PC-3 (cell line): ENCODE data around the gene IFT20. TPM values are rescaled to one million over a fixed set of nuclear protein-coding genes. Genes with fewer than 3 reads are reported as not detected.

Experiments used
- ATAC-seq: fragments of 200-7000 bp; cut with Tn5 transposase; 2 replicates; pipeline ENCODE4 v1.9.1; 2020; ENCODE audit warnings: mild to moderate bottlenecking, moderate library complexity
- BruUV-seq: library from RNA; stranded (reverse); fragments of 400-500 nt; replicated peaks from 2 replicates; lab custom pipeline; 2021; lab: Mats Ljungman, UMichigan
- CTCF ChIA-PET: fragments of 300-600 bp; sonication (Branson Sonifier 250); formaldehyde crosslinking; loops from one replicate; lab custom pipeline; 2022; ENCODE audit warnings: antibody characterized with exemption; lab: Charles Lee
- POLR2A ChIA-PET: fragments of 300-600 bp; sonication (Branson Sonifier 250); formaldehyde crosslinking; loops from one replicate; lab custom pipeline; 2022; ENCODE audit warnings: antibody characterized with exemption; ENCODE audit not compliant: unreplicated experiment; lab: Charles Lee
- DNase-seq: peaks from one replicate; pipeline ENCODE4 v3.0.0-alpha.2; 2015
- H2AFZ ChIP-seq: fragments of 300-600 bp; sonication (generic); 2 replicates; pipeline ENCODE4 v1.6.0; 2016; ENCODE audit warnings: antibody characterized with exemption, low read length
- H3F3A ChIP-seq: fragments of 300-600 bp; sonication (generic); one replicate; pipeline ENCODE4 v1.6.0; 2017; ENCODE audit warnings: antibody characterized with exemption, low read length, control low read depth, mild to moderate bottlenecking; ENCODE audit not compliant: unreplicated experiment
- H3K27ac ChIP-seq: fragments of 300-600 bp; sonication (generic); 2 replicates; pipeline ENCODE4 v1.5.1; 2016; ENCODE audit warnings: mild to moderate bottlenecking, low read length
- H3K27me3 ChIP-seq: fragments of 300-600 bp; sonication (generic); 2 replicates; pipeline ENCODE4 v1.6.1; 2016; ENCODE audit warnings: low read length, mixed read lengths
- H3K36me3 ChIP-seq: fragments of 300-600 bp; sonication (generic); 2 replicates; pipeline ENCODE4 v1.6.1; 2016; ENCODE audit warnings: low read depth, mixed run types, low read length, mixed read lengths
- H3K4me1 ChIP-seq: fragments of 300-600 bp; sonication (generic); 2 replicates; pipeline ENCODE4 v1.5.1; 2016; ENCODE audit warnings: low read length; ENCODE audit not compliant: insufficient read depth
- H3K4me2 ChIP-seq: fragments of 300-600 bp; sonication (generic); 2 replicates; pipeline ENCODE4 v1.6.0; 2016; ENCODE audit warnings: low read length
- H3K4me3 ChIP-seq: fragments of 300-600 bp; sonication (generic); 2 replicates; pipeline ENCODE4 v1.5.1; 2016; ENCODE audit warnings: mild to moderate bottlenecking, low read length, mixed read lengths
- H3K79me2 ChIP-seq: fragments of 300-600 bp; sonication (generic); 2 replicates; pipeline ENCODE4 v1.6.1; 2017; ENCODE audit warnings: low read length, mixed read lengths
- H3K9ac ChIP-seq: fragments of 300-600 bp; sonication (generic); 2 replicates; pipeline ENCODE4 v1.6.0; 2016; ENCODE audit warnings: mild to moderate bottlenecking, low read length
- H3K9me2 ChIP-seq: fragments of 300-600 bp; sonication (generic); replicated peaks from 2 replicates; pipeline ENCODE4 v1.6.1; 2016; ENCODE audit warnings: mixed run types, low read length, mixed read lengths
- H3K9me3 ChIP-seq: fragments of 300-600 bp; sonication (generic); 2 replicates; pipeline ENCODE4 v1.6.1; 2016; ENCODE audit warnings: low read length, mixed read lengths
- H4K20me1 ChIP-seq: fragments of 300-600 bp; sonication (generic); 2 replicates; pipeline ENCODE4 v1.6.1; 2016; ENCODE audit warnings: low read length, mixed read lengths
- CTCF ChIP-seq: fragments of 300-600 bp; sonication (generic); conservative IDR thresholded peaks from 2 replicates; pipeline ENCODE4 v1.5.1; 2017; ENCODE audit warnings: antibody characterized with exemption, low read depth, mild to moderate bottlenecking, low read length
- EZH2 ChIP-seq: fragments of 300-600 bp; sonication (generic); IDR thresholded peaks from one replicate; pipeline ENCODE4 v1.6.1; 2017; ENCODE audit warnings: antibody characterized with exemption, mild to moderate bottlenecking, low read length; ENCODE audit not compliant: unreplicated experiment
- EZH2phosphoT487 ChIP-seq: fragments of 300-600 bp; sonication (generic); IDR thresholded peaks from 2 replicates; pipeline ENCODE4 v1.6.1; 2018; ENCODE audit warnings: mild to moderate bottlenecking, antibody characterized with exemption, low read length, borderline replicate concordance
- intact Hi-C: fragments of 100-400 bp; cut with micrococcal nuclease; formaldehyde crosslinking; loops from 2 replicates; pipeline ENCODE4 v1.9.0; 2023
- total RNA-seq: library from RNA; depleted of rRNA; stranded (reverse); fragments of >200 nt; gene quantifications from 2 replicates; pipeline ENCODE4 v1.2.3, GENCODE V29; 2014

IFT20 gene
- total RNA-seq, 1 experiment from 2014 or later, result 23.1 TPM

GRCh38 chr17:28370744-28371103 is 35.5 kb upstream of the IFT20 start:
- Histone ChIP-seq H3K9me3 (no peaks in the 10 kb centered on the region), H3K4me2 (no peak overlapping the region), H3K27ac (no peak overlapping the region), H3K4me1 (no peaks in the 10 kb centered on the region), H3K4me3 (no peak overlapping the region), H2AFZ (no peak overlapping the region), H3K9ac (no peak overlapping the region), H3K36me3 (no peaks in the 10 kb centered on the region), H3K27me3 (no peaks in the 10 kb centered on the region), H3K9me2 (no peaks in the 10 kb centered on the region), H3K79me2 (no peaks in the 10 kb centered on the region), H3F3A (no peaks in the 10 kb centered on the region), H4K20me1 (no peaks in the 10 kb centered on the region)
- TF ChIP-seq CTCF, result no peak
- no peak for TF ChIP-seq EZH2phosphoT487
- no peak for TF ChIP-seq EZH2
- intact Hi-C loops, result no loop called here
- CTCF ChIA-PET, result no interaction called here
- ATAC-seq (no peak), DNase-seq (no peak)
- no TSS peak for BruUV-seq
- POLR2A ChIA-PET, result no interaction called here

- Histone ChIP-seq H3K4me2 (no peak within 1 kb of the TSS), H3K9me3 (no peaks in the 10 kb centered on the region), H2AFZ (no peak within 1 kb of the TSS), H3K9ac (no peak within 1 kb of the TSS), H3K27ac (no peak within 1 kb of the TSS), H3K4me1 (no peaks in the 10 kb centered on the region), H3F3A (no peaks in the 10 kb centered on the region), H3K4me3 (no peak within 1 kb of the TSS), H3K27me3 (no peaks in the 10 kb centered on the region), H3K36me3 (no peaks in the 10 kb centered on the region), H3K79me2 (no peaks in the 10 kb centered on the region), H4K20me1 (no peaks in the 10 kb centered on the region), H3K9me2 (no peaks in the 10 kb centered on the region)
- TF ChIP-seq EZH2phosphoT487 (no peak), EZH2 (no peak), CTCF (no peak)
- DNase-seq, result no peak
- ATAC-seq, result no peak; the same call in 1 of the 2 replicates
- no TSS peak for BruUV-seq
- ChIA-PET CTCF (interaction anchor here (0.6 kb wide), 1 partner anchor 25 kb away, joined by 3 read pairs; no protein-coding TSS in a partner anchor), POLR2A (interaction anchor here (0.6 kb wide), 1 partner anchor 46 kb away, joined by 3 read pairs; no protein-coding TSS in a partner anchor)
- intact Hi-C loops, result no loop called here
Measured at GRCh38 chr17:28370035-28370743, 34.9 kb upstream of the IFT20 start, which contains the start of gene VTN. TSS of gene VTN (minus strand) at chr17:28370307. CDS start at chr17:28370203, 104 bp downstream.

- H3K9ac ChIP-seq, result no peak overlapping the region
- H3K9me2 ChIP-seq, result no peaks in the 10 kb centered on the region
Measured at GRCh38 chr17:28369684-28370034, 34.4 kb upstream of the IFT20 start.

More at GRCh38 chr17:28369684-28370034, 34.4 kb upstream of the IFT20 start:
- Histone ChIP-seq H3F3A (no peaks in the 10 kb centered on the region), H3K36me3 (no peaks in the 10 kb centered on the region), H3K9me3 (no peaks in the 10 kb centered on the region), H3K4me1 (no peaks in the 10 kb centered on the region), H3K4me3 (no peak overlapping the region), H3K4me2 (no peak overlapping the region), H2AFZ (no peak overlapping the region), H3K27me3 (no peaks in the 10 kb centered on the region), H4K20me1 (no peaks in the 10 kb centered on the region), H3K79me2 (no peaks in the 10 kb centered on the region), H3K27ac (no peak overlapping the region)
- intact Hi-C loops, result no loop called here
- BruUV-seq, result no TSS peak
- DNase-seq (no peak), ATAC-seq (no peak)
- TF ChIP-seq CTCF (no peak), EZH2 (no peak), EZH2phosphoT487 (no peak)
- ChIA-PET POLR2A (interaction anchor here (0.6 kb wide), 1 partner anchor 46 kb away, joined by 3 read pairs; no protein-coding TSS in a partner anchor), CTCF (interaction anchor here (0.6 kb wide), 1 partner anchor 25 kb away, joined by 3 read pairs; no protein-coding TSS in a partner anchor)
